GM18505 (cell line): ENCODE data around the gene EIF1AD.

Experiments used
- ATAC-seq: cut with Tn5 transposase; IDR thresholded peaks from one replicate; pipeline ENCODE4 v1.9.1; 2021; ENCODE audit not compliant: unreplicated experiment
- POLR2A ChIP-seq: IDR thresholded peaks from 4 replicates; pipeline ENCODE4 v1.6.1; 2011; ENCODE audit warnings: borderline replicate concordance; ENCODE audit not compliant: insufficient read depth, insufficient read length; ENCODE audit errors: extremely low read depth

The EIF1AD gene

DNA sequence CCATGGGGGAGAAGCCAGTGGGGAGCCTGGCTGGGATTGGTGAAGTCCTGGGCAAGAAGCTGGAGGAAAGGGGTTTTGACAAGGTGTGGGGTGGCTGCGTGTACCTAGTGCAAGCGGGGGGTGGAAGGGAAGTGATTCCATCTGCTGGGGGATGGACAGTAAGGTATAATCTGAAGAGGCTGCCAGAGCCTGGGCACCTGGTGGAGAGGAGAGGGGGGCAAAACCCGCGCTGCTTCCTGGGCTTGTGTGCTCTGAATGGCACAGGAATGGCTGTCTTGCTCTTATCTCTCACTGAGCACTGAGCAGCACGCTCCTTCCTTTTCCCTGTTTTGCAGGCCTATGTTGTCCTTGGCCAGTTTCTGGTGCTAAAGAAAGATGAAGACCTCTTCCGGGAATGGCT is 1.3 kb upstream of the EIF1AD start:
- no peak for ATAC-seq
- no peak for TF ChIP-seq POLR2A

DNA sequence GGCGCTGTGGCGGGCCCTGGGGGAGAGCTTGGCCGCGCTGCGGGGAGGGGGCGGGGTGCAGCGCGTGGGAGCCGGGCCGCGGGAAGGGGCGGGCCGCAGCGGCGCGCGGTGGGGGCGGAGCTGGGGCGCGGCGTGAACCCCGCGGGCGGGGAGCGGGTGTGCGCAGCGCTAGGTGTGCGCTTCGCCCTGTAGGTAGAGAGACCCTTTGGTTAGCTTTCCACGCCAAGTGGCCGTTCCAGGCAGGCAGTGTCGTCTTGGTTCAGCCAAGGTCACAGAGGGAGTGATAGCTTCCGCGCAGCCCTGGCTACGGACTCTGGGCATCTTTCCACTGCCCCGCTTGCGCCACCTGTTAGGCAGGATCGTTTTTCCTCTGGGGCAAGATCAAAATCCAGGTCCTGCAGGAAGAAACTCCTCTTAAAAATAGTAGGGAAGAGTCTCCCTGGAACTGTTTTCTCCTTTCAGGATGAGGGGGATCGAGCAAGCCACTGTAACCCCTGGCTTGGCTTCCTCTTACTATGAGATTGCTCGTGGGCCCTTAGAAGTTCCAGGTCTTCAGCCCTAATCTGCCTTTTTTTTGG is 780 bp upstream of the EIF1AD start:
- peak; percentile 52 for ATAC-seq
- TF ChIP-seq POLR2A = peak; percentile 2

DNA sequence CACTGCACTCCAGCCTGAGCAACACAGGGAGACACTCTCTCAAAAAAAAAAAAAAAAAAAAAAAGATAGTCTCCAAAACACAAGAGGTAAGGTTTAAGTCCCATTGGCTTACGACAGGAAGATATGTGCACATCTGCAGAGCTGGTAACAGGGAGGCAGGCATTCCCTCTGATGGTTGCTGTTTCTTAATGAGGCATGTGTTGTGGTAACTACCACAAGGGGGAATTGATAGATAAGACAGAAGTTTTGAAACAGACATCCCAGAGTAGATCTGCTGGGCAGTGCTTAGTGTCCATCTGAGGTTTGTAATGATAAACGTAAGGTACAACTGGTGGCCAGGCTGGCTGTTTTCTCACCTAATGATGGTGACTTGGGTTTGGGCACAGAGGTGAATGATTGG is 4.7 kb downstream of the EIF1AD start:
- no peak for ATAC-seq
- no peak for TF ChIP-seq POLR2A

- no peak for TF ChIP-seq POLR2A
- ATAC-seq = no peak
Observed at GRCh38 chr11:65992056-65992455, 9.9 kb downstream of the EIF1AD start.

- no peak for TF ChIP-seq POLR2A
- ATAC-seq = peak; percentile 75
Observed at GRCh38 chr11:65988791-65989592, 13.0 kb downstream of the EIF1AD start.

DNA sequence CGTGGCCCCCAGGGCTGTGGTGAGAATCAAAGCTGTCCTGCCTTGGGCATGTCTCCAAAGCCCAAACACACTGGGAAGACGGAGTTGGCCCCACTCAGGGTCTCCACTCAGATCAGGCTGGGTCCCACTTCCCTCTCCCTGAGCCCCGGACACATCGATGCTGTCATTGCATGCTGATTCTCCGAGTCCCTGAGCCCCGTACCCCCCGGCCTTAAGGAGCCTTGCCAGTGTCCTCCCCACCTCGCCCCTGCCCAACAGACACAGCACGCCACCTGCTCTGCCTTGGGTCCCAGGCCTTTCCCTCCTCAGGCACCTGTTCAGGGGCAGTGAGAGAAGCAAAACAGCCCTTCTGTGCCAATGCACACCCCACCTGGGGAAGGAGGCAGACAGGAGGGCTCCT is 14.6 kb downstream of the EIF1AD start:
- ATAC-seq = no peak

GRCh38 chr11:65983589-65983987 is 18.4 kb downstream of the EIF1AD start:
- no peak for ATAC-seq
- TF ChIP-seq POLR2A = no peak

More for the DNA sequence above, 14.6 kb downstream of the EIF1AD start:
- TF ChIP-seq POLR2A = no peak

GRCh38 chr11:65982824-65983588 is 19.0 kb downstream of the EIF1AD start:
- ATAC-seq = no peak
- no peak for TF ChIP-seq POLR2A

DNA sequence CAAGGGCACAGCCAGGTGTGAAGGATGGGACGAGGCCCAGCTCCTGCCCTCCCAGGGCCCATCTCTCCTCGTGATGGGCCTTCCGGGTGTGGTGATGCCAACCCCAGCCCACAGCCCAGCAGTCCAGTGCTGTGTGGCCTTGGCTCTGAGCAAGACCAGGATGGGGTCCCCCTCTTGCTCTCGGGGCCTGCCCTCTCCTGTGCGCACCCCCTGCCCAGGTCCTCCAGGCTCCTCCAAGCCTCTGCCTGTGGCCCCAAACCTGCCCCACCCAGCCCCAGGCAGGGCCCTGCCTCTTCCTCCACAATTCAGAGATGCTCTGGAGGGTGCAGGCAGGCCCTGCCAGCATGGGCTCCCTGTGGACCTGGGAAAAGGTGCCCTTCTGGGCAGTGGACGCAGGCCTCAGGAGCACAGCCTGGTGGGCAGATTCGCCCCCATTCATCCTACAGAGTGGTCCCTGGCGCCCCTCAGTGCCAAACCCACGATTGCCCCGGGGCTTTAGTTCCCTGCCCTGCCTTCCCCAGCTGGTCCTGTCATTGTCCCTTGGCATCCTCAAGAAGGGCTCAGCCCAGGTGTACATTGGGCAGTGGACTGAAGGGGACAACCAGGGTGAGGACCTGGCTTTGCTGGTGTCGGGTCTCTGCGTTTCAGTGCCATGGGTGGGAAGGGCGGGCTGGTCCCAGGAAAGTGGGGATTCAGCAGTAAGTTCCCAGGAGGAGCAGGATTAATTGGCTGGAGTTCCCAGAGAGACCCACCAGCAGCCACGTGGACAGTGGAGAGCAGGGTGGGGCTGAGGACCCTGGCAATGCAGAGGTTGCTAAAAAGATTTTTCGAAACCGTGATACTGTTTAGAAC is 19.8 kb downstream of the EIF1AD start:
- no peak for TF ChIP-seq POLR2A
- no peak for ATAC-seq

DNA sequence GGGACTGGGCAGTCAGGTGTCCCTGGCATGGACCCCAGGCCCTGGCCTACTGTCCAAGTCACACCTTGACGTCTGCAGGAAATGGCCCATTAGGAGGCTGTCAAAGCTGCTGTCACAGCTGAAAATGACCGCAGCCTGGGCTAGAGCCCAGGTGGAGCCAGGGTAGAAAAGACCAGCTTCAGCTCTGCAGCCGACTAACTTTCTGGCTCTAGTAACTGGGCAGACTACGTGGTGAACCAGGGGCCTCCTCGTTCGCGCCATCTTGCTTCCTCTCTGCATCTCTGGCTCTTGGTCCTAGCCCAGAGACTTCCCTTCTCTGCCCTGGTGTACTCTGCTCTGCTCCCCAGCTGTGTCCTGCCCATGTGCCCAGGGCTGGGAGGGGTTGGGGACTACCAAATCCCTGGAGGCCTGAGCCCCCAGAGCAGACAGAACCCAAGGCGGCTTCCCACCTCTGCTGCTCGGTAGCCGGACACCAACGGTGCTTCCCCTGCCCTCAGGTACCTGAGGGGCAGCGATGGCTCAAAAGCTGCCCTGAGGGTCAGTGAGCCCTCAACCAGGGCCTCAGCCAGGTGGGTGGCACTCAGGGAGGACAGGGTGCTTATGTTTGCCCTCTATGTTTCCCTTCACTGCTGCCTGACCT is 20.7 kb downstream of the EIF1AD start:
- no peak for ATAC-seq
- no peak for TF ChIP-seq POLR2A

- ATAC-seq = no peak
- TF ChIP-seq POLR2A = no peak
Observed at GRCh38 chr11:65979261-65979759, 22.6 kb downstream of the EIF1AD start.
